ENCODE results near the gene PEX5L. TPM values are rescaled to one million over a fixed set of nuclear protein-coding genes. Genes with fewer than 3 reads are reported as not detected.

Gene PEX5L
- polyA plus RNA-seq, 1 of the 3 experiments (the other 2 are of a cell fraction): not detected

GRCh38 chr3:179921951-179922350 lies 114.8 kb downstream of the PEX5L start:
- H3K4me3 ChIP-seq (ENCODE audit: low read depth in 2 of 2, low read length in 1 of 2): no peak overlapping the region
- TF ChIP-seq USF1 (IDR thresholded peaks at IDR 0.05; ENCODE audit: borderline replicate concordance, low read depth) (no peak), GABPA (IDR thresholded peaks at IDR 0.05; ENCODE audit: low read depth) (no peak), MAX (IDR thresholded peaks at IDR 0.05; ENCODE audit: low read depth) (no peak), MXI1 (IDR thresholded peaks at IDR 0.05; ENCODE audit: low read depth, low read length) (no peak), TAF1 (IDR thresholded peaks at IDR 0.05; ENCODE audit: borderline replicate concordance, low read depth, low read length) (no peak), RFX5 (IDR thresholded peaks at IDR 0.05; ENCODE audit: low read length) (no peak), SMC3 (IDR thresholded peaks at IDR 0.05; ENCODE audit: low read depth, low read length) (no peak)
- TF ChIP-seq, protein P1, sequence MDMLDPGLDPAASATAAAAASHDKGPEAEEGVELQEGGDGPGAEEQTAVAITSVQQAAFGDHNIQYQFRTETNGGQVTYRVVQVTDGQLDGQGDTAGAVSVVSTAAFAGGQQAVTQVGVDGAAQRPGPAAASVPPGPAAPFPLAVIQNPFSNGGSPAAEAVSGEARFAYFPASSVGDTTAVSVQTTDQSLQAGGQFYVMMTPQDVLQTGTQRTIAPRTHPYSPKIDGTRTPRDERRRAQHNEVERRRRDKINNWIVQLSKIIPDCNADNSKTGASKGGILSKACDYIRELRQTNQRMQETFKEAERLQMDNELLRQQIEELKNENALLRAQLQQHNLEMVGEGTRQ (IDR thresholded peaks at IDR 0.05; ENCODE audit: borderline replicate concordance, low read depth, low read length): no peak
- H3F3A ChIP-seq (replicated peaks; ENCODE audit: insufficient read depth): no peaks in the 10 kb centered on the region
- H3K9me3 ChIP-seq: no peaks in the 10 kb centered on the region
- H3K27me3 ChIP-seq (ENCODE audit: insufficient read depth): no peaks in the 10 kb centered on the region
- no peak overlapping the region for H3K4me2 ChIP-seq
- ChIA-PET POLR2A (interaction anchor here (0.6 kb wide), 1 partner anchor 10 kb away, joined by 3 read pairs; no protein-coding TSS in a partner anchor), CTCF (no interaction called here)
- no peaks in the 10 kb centered on the region for H3K79me2 ChIP-seq (ENCODE audit: insufficient read depth)
- 59% methylated on average over 3 of the region's 3 CpGs for whole genome bisulfite sequencing (ENCODE audit: low lambda C conversion rate)
- H3K4me1 ChIP-seq (ENCODE audit: control insufficient read depth in 1 of 2, insufficient read depth in 2 of 2, low read depth in 1 of 2, low read length in 1 of 2): no peaks in the 10 kb centered on the region
- H3K36me3 ChIP-seq (replicated peaks in 1 of 2; ENCODE audit: control insufficient read depth in 1 of 2, insufficient read depth in 2 of 2, low read length in 1 of 2): no peaks in the 10 kb centered on the region
- H3K27ac ChIP-seq (ENCODE audit: low read depth in 2 of 2, low read length in 1 of 2): no peak overlapping the region
- H2AFZ ChIP-seq (ENCODE audit: low read depth): no peak overlapping the region
- H3K9me2 ChIP-seq: no peaks in the 10 kb centered on the region
- H3K9ac ChIP-seq: no peak overlapping the region
- H4K20me1 ChIP-seq (ENCODE audit: insufficient read depth): no peaks in the 10 kb centered on the region
- no peak for DNase-seq

GRCh38 chr3:179921500-179921899 lies 115.2 kb downstream of the PEX5L start:
- no peaks in the 10 kb centered on the region for H3K27me3 ChIP-seq (ENCODE audit: insufficient read depth)
- TF ChIP-seq TCF12 (IDR thresholded peaks at IDR 0.05): no peak
- no peak for TF ChIP-seq SIN3A (IDR thresholded peaks at IDR 0.05; ENCODE audit: borderline replicate concordance, low read depth, low read length)
- no peak for TF ChIP-seq MAX (IDR thresholded peaks at IDR 0.05; ENCODE audit: low read depth)
- TF ChIP-seq FOXJ3 (CRISPR knock-in tag; IDR thresholded peaks at IDR 0.05): no peak
- TF ChIP-seq USF1 (IDR thresholded peaks at IDR 0.05; ENCODE audit: borderline replicate concordance, low read depth): no peak
- no peak for TF ChIP-seq ELF1 (IDR thresholded peaks at IDR 0.05)
- no peak for TF ChIP-seq IRF3 (IDR thresholded peaks at IDR 0.05; ENCODE audit: low read depth, low read length)
- no peak for TF ChIP-seq GABPA (IDR thresholded peaks at IDR 0.05; ENCODE audit: low read depth)
- TF ChIP-seq MXI1 (IDR thresholded peaks at IDR 0.05; ENCODE audit: low read depth, low read length): no peak
- TF ChIP-seq FOSL2 (IDR thresholded peaks at IDR 0.05; ENCODE audit: borderline replicate concordance, low read depth): no peak
- no peak for TF ChIP-seq RXRA (IDR thresholded peaks at IDR 0.05; ENCODE audit: borderline replicate concordance, low read depth)
- no peak for TF ChIP-seq YY1 (IDR thresholded peaks at IDR 0.05; ENCODE audit: low read depth)

More at GRCh38 chr3:179921500-179921899, 115.2 kb downstream of the PEX5L start:
- Histone ChIP-seq H3K36me3 (replicated peaks in 1 of 2; ENCODE audit: control insufficient read depth in 1 of 2, insufficient read depth in 2 of 2, low read length in 1 of 2) (no peaks in the 10 kb centered on the region), H3K4me2 (no peak overlapping the region), H4K20me1 (ENCODE audit: insufficient read depth) (no peaks in the 10 kb centered on the region), H2AFZ (ENCODE audit: low read depth) (no peak overlapping the region), H3K4me1 (ENCODE audit: control insufficient read depth in 1 of 2, insufficient read depth in 2 of 2, low read depth in 1 of 2, low read length in 1 of 2) (no peaks in the 10 kb centered on the region), H3K9ac (no peak overlapping the region), H3K9me3 (no peaks in the 10 kb centered on the region), H3K4me3 (ENCODE audit: low read depth in 2 of 2, low read length in 1 of 2) (no peak overlapping the region), H3K9me2 (no peaks in the 10 kb centered on the region), H3K79me2 (ENCODE audit: insufficient read depth) (no peaks in the 10 kb centered on the region), H3K27ac (ENCODE audit: low read depth in 2 of 2, low read length in 1 of 2) (no peak overlapping the region), H3F3A (replicated peaks; ENCODE audit: insufficient read depth) (no peaks in the 10 kb centered on the region)
- no peak for DNase-seq
- CTCF ChIA-PET: no interaction called here
- WGBS (ENCODE audit: low lambda C conversion rate): 56% methylated on average over 4 of the region's 4 CpGs
- POLR2A ChIA-PET: no interaction called here

All from SK-N-SH (cell line).